WTC11 (cell line): ENCODE data around the gene COQ7.

ENCODE experiments used
- E2F1 ChIP-seq: sonication (generic); formaldehyde crosslinking; IDR thresholded peaks from 2 replicates; pipeline ENCODE4 v1.8.0; 2022; ENCODE audit warnings: mild to moderate bottlenecking, missing genetic modification reagents
- NFYB ChIP-seq: sonication (generic); formaldehyde crosslinking; conservative IDR thresholded peaks from 2 replicates; pipeline ENCODE4 v1.8.0; 2022; ENCODE audit warnings: low read depth, missing genetic modification reagents
- SMAD3 ChIP-seq: sonication (generic); formaldehyde crosslinking; IDR thresholded peaks from 2 replicates; pipeline ENCODE4 v1.8.0; 2022; ENCODE audit warnings: missing genetic modification reagents, mild to moderate bottlenecking, borderline replicate concordance
- TEAD1 ChIP-seq: sonication (generic); formaldehyde crosslinking; IDR thresholded peaks from 2 replicates; pipeline ENCODE4 v1.8.0; 2022; ENCODE audit warnings: mild to moderate bottlenecking, missing genetic modification reagents
- ZNF396 ChIP-seq: fragments of 250-450 bp; sonication (Bioruptor Pico); IDR thresholded peaks from 2 replicates; pipeline ENCODE4 v1.8.0; 2021; ENCODE audit warnings: mild to moderate bottlenecking, moderate library complexity, borderline replicate concordance
- TF ChIP-seq, protein P1 (sequence below): sonication (generic); formaldehyde crosslinking; IDR thresholded peaks from 2 replicates; pipeline ENCODE4 v1.8.1; 2022; ENCODE audit warnings: low read depth, missing genetic modification reagents, borderline replicate concordance
- TF ChIP-seq, protein P2 (sequence below): fragments of 200-600 bp; IDR thresholded peaks from 2 replicates; pipeline ENCODE4 v1.8.0; 2022; ENCODE audit warnings: antibody characterized with exemption
- TF ChIP-seq, protein P3 (sequence below): sonication (generic); formaldehyde crosslinking; IDR thresholded peaks from 2 replicates; pipeline ENCODE4 v1.8.0; 2022; ENCODE audit warnings: mild to moderate bottlenecking, missing genetic modification reagents

DNA sequence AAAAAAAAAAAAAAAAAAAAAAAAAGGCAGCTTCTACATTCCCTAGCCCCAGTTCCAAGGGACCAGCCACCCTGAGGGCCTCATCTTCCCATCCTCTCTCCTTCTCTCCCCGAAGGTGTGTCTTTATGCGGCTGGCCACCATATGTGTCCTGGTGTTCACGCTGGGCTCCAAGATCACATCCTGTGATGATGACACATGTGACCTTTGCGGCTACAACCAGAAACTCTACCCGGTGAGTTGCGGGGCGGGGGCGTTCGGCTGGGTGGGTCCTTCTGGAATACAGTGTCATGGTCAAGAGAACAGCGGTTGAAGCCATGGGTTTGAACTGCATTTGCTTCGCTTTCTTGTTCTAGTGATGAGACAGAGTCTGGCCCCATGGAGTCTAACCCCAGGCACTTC lies 22.6 kb upstream of the COQ7 start:
- TF ChIP-seq, protein P1, sequence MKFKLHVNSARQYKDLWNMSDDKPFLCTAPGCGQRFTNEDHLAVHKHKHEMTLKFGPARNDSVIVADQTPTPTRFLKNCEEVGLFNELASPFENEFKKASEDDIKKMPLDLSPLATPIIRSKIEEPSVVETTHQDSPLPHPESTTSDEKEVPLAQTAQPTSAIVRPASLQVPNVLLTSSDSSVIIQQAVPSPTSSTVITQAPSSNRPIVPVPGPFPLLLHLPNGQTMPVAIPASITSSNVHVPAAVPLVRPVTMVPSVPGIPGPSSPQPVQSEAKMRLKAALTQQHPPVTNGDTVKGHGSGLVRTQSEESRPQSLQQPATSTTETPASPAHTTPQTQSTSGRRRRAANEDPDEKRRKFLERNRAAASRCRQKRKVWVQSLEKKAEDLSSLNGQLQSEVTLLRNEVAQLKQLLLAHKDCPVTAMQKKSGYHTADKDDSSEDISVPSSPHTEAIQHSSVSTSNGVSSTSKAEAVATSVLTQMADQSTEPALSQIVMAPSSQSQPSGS (CRISPR knock-in tag), result no peak
- TF ChIP-seq ZNF396 (no peak), E2F1 (CRISPR knock-in tag) (no peak), NFYB (CRISPR knock-in tag) (no peak), SMAD3 (CRISPR knock-in tag) (no peak), TEAD1 (CRISPR knock-in tag) (no peak)
- TF ChIP-seq, protein P2, sequence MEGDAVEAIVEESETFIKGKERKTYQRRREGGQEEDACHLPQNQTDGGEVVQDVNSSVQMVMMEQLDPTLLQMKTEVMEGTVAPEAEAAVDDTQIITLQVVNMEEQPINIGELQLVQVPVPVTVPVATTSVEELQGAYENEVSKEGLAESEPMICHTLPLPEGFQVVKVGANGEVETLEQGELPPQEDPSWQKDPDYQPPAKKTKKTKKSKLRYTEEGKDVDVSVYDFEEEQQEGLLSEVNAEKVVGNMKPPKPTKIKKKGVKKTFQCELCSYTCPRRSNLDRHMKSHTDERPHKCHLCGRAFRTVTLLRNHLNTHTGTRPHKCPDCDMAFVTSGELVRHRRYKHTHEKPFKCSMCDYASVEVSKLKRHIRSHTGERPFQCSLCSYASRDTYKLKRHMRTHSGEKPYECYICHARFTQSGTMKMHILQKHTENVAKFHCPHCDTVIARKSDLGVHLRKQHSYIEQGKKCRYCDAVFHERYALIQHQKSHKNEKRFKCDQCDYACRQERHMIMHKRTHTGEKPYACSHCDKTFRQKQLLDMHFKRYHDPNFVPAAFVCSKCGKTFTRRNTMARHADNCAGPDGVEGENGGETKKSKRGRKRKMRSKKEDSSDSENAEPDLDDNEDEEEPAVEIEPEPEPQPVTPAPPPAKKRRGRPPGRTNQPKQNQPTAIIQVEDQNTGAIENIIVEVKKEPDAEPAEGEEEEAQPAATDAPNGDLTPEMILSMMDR, result no peak
- TF ChIP-seq, protein P3, sequence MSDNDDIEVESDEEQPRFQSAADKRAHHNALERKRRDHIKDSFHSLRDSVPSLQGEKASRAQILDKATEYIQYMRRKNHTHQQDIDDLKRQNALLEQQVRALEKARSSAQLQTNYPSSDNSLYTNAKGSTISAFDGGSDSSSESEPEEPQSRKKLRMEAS (CRISPR knock-in tag), result no peak
